Stimulated activated CD4-positive, alpha-beta T cell treated with anti-CD3 and anti-CD28 coated beads, Interleukin-4, amount 100 ng/mL, for 24 hours (primary cell): Measurements from ENCODE around the gene EEF2K.
"Not testable (repeated sequence)": the region's sequence is repeated elsewhere in the genome, so short reads cannot be mapped to it uniquely, and the experiment has no call there.

Experiments
- DNase-seq: peaks from one replicate; pipeline ENCODE4 v3.0.0-alpha.2; 2020

The EEF2K gene

GRCh38 chr16:22213801-22214200 lies 7.7 kb downstream of the EEF2K start:
- no peak for DNase-seq

GRCh38 chr16:22214402-22214801 lies 8.3 kb downstream of the EEF2K start:
- DNase-seq = no peak

GRCh38 chr16:22214889-22215288 lies 8.8 kb downstream of the EEF2K start:
- DNase-seq = no peak

- DNase-seq = no peak
Observed at GRCh38 chr16:22216191-22216831, 10.2 kb downstream of the EEF2K start.

GRCh38 chr16:22216832-22217225 lies 10.8 kb downstream of the EEF2K start:
- DNase-seq = not testable (repeated sequence)

- no peak for DNase-seq
Observed at GRCh38 chr16:22217890-22218730, 12.0 kb downstream of the EEF2K start.

- no peak for DNase-seq
Observed at GRCh38 chr16:22219389-22220068, 13.5 kb downstream of the EEF2K start.

- DNase-seq = no peak
Observed at GRCh38 chr16:22220069-22220440, 14.0 kb downstream of the EEF2K start.

GRCh38 chr16:22220714-22221113 lies 14.6 kb downstream of the EEF2K start:
- DNase-seq = no peak

- DNase-seq = no peak
Observed at GRCh38 chr16:22222006-22222405, 15.9 kb downstream of the EEF2K start.

GRCh38 chr16:22222998-22223397 lies 16.9 kb downstream of the EEF2K start:
- DNase-seq = no peak

GRCh38 chr16:22225060-22225459 lies 19.0 kb downstream of the EEF2K start:
- DNase-seq = no peak

- DNase-seq = no peak
Observed at GRCh38 chr16:22229889-22230288, 23.8 kb downstream of the EEF2K start.

GRCh38 chr16:22232277-22233036 lies 26.4 kb downstream of the EEF2K start:
- peak; percentile 34 for DNase-seq

- no peak for DNase-seq
Observed at GRCh38 chr16:22233037-22233372, 26.9 kb downstream of the EEF2K start.

GRCh38 chr16:22235839-22236745 lies 30.0 kb downstream of the EEF2K start:
- DNase-seq = no peak

- no peak for DNase-seq
Observed at GRCh38 chr16:22239131-22239805, 33.2 kb downstream of the EEF2K start.

GRCh38 chr16:22240023-22240710 lies 34.1 kb downstream of the EEF2K start:
- no peak for DNase-seq

GRCh38 chr16:22250522-22250921 lies 44.4 kb downstream of the EEF2K start:
- no peak for DNase-seq

GRCh38 chr16:22252317-22252716 lies 46.2 kb downstream of the EEF2K start:
- DNase-seq = no peak

- no peak for DNase-seq
Observed at GRCh38 chr16:22253272-22253671, 47.2 kb downstream of the EEF2K start.
